Neural cell (in vitro differentiated cells): ENCODE results near the gene PPP1R12B. TPM values are rescaled to one million over a fixed set of nuclear protein-coding genes. Genes with fewer than 3 reads are reported as not detected.

Experiments used
- H2AFZ ChIP-seq: fragments of 200-600, 300-800 bp; sonication (generic), shearing (Covaris generic); 2 replicates; pipeline ENCODE4 v1.6.0; 2014; ENCODE audit warnings: low read depth, mild to moderate bottlenecking, antibody characterized with exemption, low read length, moderate library complexity
- H3F3A ChIP-seq: fragments of 200-600 bp; shearing (Covaris generic); 2 replicates; pipeline ENCODE4 v1.6.1; 2016; ENCODE audit warnings: mild to moderate bottlenecking, moderate library complexity, mixed read lengths, antibody characterized with exemption, low read length; ENCODE audit not compliant: insufficient read depth, poor library complexity, severe bottlenecking
- H3K27ac ChIP-seq: fragments of 200-600, 300-800 bp; sonication (generic), shearing (Covaris generic); 2 replicates; pipeline ENCODE4 v1.5.1; 2014; ENCODE audit warnings: mild to moderate bottlenecking, low read length, moderate library complexity
- H3K27me3 ChIP-seq: fragments of 300-800, 200-600 bp; sonication (generic), shearing (Covaris generic); 2 replicates; pipeline ENCODE4 v1.6.0; 2014; ENCODE audit warnings: mild to moderate bottlenecking, low read depth, low read length, moderate library complexity; ENCODE audit not compliant: insufficient read depth
- H3K36me3 ChIP-seq: fragments of 300-800, 200-600 bp; sonication (generic), shearing (Covaris generic); 2 replicates; pipeline ENCODE4 v1.5.1; 2014; ENCODE audit warnings: mild to moderate bottlenecking, antibody characterized with exemption, low read length, moderate library complexity; ENCODE audit not compliant: insufficient read depth
- H3K4me2 ChIP-seq: fragments of 300-800, 200-600 bp; sonication (generic), shearing (Covaris generic); 2 replicates; pipeline ENCODE4 v1.6.0; 2014; ENCODE audit warnings: mild to moderate bottlenecking, low read length
- H3K4me3 ChIP-seq: fragments of 300-800, 200-600 bp; sonication (generic), shearing (Covaris generic); 2 replicates; pipeline ENCODE4 v1.5.1; 2014; ENCODE audit warnings: mild to moderate bottlenecking, low read length, moderate library complexity
- H3K79me2 ChIP-seq: fragments of 200-600 bp; shearing (Covaris generic); replicated peaks from 2 replicates; pipeline ENCODE4 v1.6.0; 2014; ENCODE audit warnings: mild to moderate bottlenecking, low read length, moderate library complexity; ENCODE audit not compliant: insufficient read depth
- H3K9ac ChIP-seq: fragments of 300-800, 200-600 bp; sonication (generic), shearing (Covaris generic); 2 replicates; pipeline ENCODE4 v1.6.1; 2016; ENCODE audit warnings: mild to moderate bottlenecking, low read length, mixed read lengths
- H3K9me2 ChIP-seq: fragments of 200-600 bp; shearing (Covaris generic); 2 replicates; pipeline ENCODE4 v1.6.1; 2016; ENCODE audit warnings: mild to moderate bottlenecking, low read length, mixed read lengths; ENCODE audit not compliant: insufficient read depth
- H3K9me3 ChIP-seq: fragments of 200-600, 300-800 bp; sonication (generic), shearing (Covaris generic); 2 replicates; pipeline ENCODE4 v1.6.1; 2016; ENCODE audit warnings: mild to moderate bottlenecking, mixed run types, low read length, moderate library complexity, mixed read lengths
- H4K20me1 ChIP-seq: fragments of 200-600 bp; shearing (Covaris generic); 2 replicates; pipeline ENCODE4 v1.6.1; 2016; ENCODE audit warnings: mild to moderate bottlenecking, mixed run types; ENCODE audit not compliant: insufficient read depth
- EP300 ChIP-seq: fragments of 450-650 bp; conservative IDR thresholded peaks from 2 replicates; pipeline ENCODE4 v1.6.1; 2014; ENCODE audit warnings: antibody characterized with exemption, mild to moderate bottlenecking, moderate library complexity; ENCODE audit not compliant: poor library complexity, severe bottlenecking
- EZH2 ChIP-seq: fragments of 200-600, 300-800 bp; shearing (Covaris generic), sonication (generic); IDR thresholded peaks from 2 replicates; pipeline ENCODE4 v1.6.1; 2014; ENCODE audit warnings: antibody characterized with exemption, low read length, borderline replicate concordance, mild to moderate bottlenecking; ENCODE audit not compliant: insufficient read depth, poor library complexity, severe bottlenecking
- MXI1 ChIP-seq: fragments of 450-650 bp; conservative IDR thresholded peaks from 2 replicates; pipeline ENCODE4 v1.6.1; 2014; ENCODE audit warnings: antibody characterized with exemption, mild to moderate bottlenecking; ENCODE audit not compliant: poor library complexity, severe bottlenecking
- POLR2AphosphoS5 ChIP-seq: IDR thresholded peaks from 2 replicates; pipeline ENCODE4 v1.6.1; 2012
- RAD21 ChIP-seq: fragments of 450-650 bp; conservative IDR thresholded peaks from 2 replicates; pipeline ENCODE4 v1.6.1; 2014; ENCODE audit warnings: antibody characterized with exemption, mild to moderate bottlenecking, moderate library complexity
- SMC3 ChIP-seq: fragments of 450-650 bp; conservative IDR thresholded peaks from 2 replicates; pipeline ENCODE4 v1.6.1; 2014; ENCODE audit warnings: antibody characterized with exemption, mild to moderate bottlenecking, moderate library complexity; ENCODE audit not compliant: poor library complexity
- TAF1 ChIP-seq: IDR thresholded peaks from 2 replicates; pipeline ENCODE4 v1.6.1; 2012; ENCODE audit warnings: low read depth
- polyA plus RNA-seq: library from polyadenylated mRNA; depleted of rRNA; stranded (reverse); fragments of >200 nt; gene quantifications from 2 replicates; pipeline ENCODE4 v1.2.3, GENCODE V29; 2014
- TF ChIP-seq, protein P1 (sequence below): fragments of 450-650 bp; IDR thresholded peaks from 2 replicates; pipeline ENCODE4 v1.5.1; 2014; ENCODE audit warnings: antibody characterized with exemption, mild to moderate bottlenecking, moderate library complexity; ENCODE audit not compliant: poor library complexity, severe bottlenecking
- TF ChIP-seq, protein P2 (sequence below): IDR thresholded peaks from 2 replicates; pipeline ENCODE4 v1.6.1; 2012; ENCODE audit warnings: borderline replicate concordance

The PPP1R12B gene
- polyA plus RNA-seq, 1 donor from 2014 or later, result 9.8 TPM

DNA sequence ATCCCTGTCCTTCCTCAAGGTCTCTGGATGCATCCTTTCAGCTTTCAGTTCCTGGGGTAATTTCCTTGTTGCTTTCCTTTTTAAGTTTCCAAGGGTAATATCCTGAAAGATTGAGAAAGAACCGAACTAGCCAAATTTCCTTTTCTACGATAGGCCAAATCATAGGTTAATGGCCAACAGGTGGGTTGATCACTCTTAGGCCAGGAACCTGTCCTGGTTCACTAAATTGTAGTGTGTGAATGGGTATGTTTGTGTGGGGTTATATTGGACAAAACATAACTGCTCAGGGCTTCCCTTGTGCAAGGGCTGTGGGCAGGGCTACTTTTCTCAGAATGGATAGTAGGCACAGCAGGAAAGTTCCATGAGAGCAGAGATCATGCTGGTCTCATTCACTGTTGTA, 23.9 kb upstream of the PPP1R12B start:
- no peaks in the 10 kb centered on the region for H4K20me1 ChIP-seq
- no peaks in the 10 kb centered on the region for H3K36me3 ChIP-seq
- no peaks in the 10 kb centered on the region for H3K9me2 ChIP-seq
- no peak overlapping the region for H2AFZ ChIP-seq
- no peak overlapping the region for H3K9ac ChIP-seq
- H3K4me3 ChIP-seq, result no peak overlapping the region
- H3K27ac ChIP-seq, result no peak overlapping the region
- no peaks in the 10 kb centered on the region for H3K27me3 ChIP-seq
- no peaks in the 10 kb centered on the region for H3K9me3 ChIP-seq
- no peaks in the 10 kb centered on the region for H3F3A ChIP-seq
- H3K79me2 ChIP-seq, result no peaks in the 10 kb centered on the region
- no peak overlapping the region for H3K4me2 ChIP-seq
- no peak for TF ChIP-seq SMC3
- no peak for TF ChIP-seq RAD21
- TF ChIP-seq MXI1, result no peak
- TF ChIP-seq POLR2AphosphoS5, result no peak
- TF ChIP-seq, protein P1, sequence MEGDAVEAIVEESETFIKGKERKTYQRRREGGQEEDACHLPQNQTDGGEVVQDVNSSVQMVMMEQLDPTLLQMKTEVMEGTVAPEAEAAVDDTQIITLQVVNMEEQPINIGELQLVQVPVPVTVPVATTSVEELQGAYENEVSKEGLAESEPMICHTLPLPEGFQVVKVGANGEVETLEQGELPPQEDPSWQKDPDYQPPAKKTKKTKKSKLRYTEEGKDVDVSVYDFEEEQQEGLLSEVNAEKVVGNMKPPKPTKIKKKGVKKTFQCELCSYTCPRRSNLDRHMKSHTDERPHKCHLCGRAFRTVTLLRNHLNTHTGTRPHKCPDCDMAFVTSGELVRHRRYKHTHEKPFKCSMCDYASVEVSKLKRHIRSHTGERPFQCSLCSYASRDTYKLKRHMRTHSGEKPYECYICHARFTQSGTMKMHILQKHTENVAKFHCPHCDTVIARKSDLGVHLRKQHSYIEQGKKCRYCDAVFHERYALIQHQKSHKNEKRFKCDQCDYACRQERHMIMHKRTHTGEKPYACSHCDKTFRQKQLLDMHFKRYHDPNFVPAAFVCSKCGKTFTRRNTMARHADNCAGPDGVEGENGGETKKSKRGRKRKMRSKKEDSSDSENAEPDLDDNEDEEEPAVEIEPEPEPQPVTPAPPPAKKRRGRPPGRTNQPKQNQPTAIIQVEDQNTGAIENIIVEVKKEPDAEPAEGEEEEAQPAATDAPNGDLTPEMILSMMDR, result no peak
- no peak for TF ChIP-seq EZH2

DNA sequence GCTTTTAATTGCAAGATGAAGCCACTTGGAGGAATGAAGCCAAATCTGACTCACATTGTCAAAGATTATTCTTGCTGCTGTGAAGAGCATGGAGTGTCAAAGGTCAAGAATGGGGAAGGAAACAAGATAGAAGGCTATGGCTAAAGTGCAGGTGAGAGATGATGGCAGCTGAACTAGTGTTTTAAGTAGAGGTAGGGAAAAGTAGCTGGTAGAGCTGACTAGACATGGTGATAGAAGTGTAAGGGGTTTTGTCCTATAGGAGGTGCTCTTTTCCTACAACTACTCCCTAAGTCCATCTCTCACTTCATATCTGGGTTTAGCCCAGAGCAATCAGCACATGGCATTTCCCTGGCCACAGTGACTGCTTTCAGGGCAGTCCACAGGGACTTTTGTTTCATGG, 18.6 kb upstream of the PPP1R12B start:
- Histone ChIP-seq H3K4me3 (no peak overlapping the region), H3K9me2 (no peaks in the 10 kb centered on the region), H3K9me3 (no peaks in the 10 kb centered on the region), H2AFZ (no peak overlapping the region), H3K4me2 (no peak overlapping the region), H3K27me3 (no peaks in the 10 kb centered on the region), H3K27ac (no peak overlapping the region), H3K36me3 (no peaks in the 10 kb centered on the region), H4K20me1 (no peaks in the 10 kb centered on the region), H3K79me2 (no peaks in the 10 kb centered on the region), H3F3A (no peaks in the 10 kb centered on the region), H3K9ac (no peak overlapping the region)
- TF ChIP-seq EP300 (no peak), POLR2AphosphoS5 (no peak), RAD21 (no peak), EZH2 (no peak), MXI1 (no peak), TAF1 (no peak), SMC3 (no peak)
- TF ChIP-seq, protein P1, result no peak
- TF ChIP-seq, protein P2, sequence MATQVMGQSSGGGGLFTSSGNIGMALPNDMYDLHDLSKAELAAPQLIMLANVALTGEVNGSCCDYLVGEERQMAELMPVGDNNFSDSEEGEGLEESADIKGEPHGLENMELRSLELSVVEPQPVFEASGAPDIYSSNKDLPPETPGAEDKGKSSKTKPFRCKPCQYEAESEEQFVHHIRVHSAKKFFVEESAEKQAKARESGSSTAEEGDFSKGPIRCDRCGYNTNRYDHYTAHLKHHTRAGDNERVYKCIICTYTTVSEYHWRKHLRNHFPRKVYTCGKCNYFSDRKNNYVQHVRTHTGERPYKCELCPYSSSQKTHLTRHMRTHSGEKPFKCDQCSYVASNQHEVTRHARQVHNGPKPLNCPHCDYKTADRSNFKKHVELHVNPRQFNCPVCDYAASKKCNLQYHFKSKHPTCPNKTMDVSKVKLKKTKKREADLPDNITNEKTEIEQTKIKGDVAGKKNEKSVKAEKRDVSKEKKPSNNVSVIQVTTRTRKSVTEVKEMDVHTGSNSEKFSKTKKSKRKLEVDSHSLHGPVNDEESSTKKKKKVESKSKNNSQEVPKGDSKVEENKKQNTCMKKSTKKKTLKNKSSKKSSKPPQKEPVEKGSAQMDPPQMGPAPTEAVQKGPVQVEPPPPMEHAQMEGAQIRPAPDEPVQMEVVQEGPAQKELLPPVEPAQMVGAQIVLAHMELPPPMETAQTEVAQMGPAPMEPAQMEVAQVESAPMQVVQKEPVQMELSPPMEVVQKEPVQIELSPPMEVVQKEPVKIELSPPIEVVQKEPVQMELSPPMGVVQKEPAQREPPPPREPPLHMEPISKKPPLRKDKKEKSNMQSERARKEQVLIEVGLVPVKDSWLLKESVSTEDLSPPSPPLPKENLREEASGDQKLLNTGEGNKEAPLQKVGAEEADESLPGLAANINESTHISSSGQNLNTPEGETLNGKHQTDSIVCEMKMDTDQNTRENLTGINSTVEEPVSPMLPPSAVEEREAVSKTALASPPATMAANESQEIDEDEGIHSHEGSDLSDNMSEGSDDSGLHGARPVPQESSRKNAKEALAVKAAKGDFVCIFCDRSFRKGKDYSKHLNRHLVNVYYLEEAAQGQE, result no peak
